ENCODE measurements around the gene POLD4.

The POLD4 gene

GRCh38 chr11:67389477-67389876 is 36.1 kb upstream of the POLD4 start:
- in situ Hi-C loops (cut with MboI; ENCODE audit: low sequenced_read_pairs) = no loop called here

- in situ Hi-C loops (cut with MboI; ENCODE audit: low sequenced_read_pairs) = no loop called here
These were observed 34.2 kb upstream of the POLD4 start for GRCh38 chr11:67387518-67387917.

- in situ Hi-C loops (cut with MboI; ENCODE audit: low sequenced_read_pairs) = no loop called here
These were observed 33.7 kb upstream of the POLD4 start for GRCh38 chr11:67387069-67387468.

- in situ Hi-C loops (cut with MboI; ENCODE audit: low sequenced_read_pairs) = no loop called here
These were observed 31.6 kb upstream of the POLD4 start for GRCh38 chr11:67384851-67385366.

- in situ Hi-C loops (cut with MboI; ENCODE audit: low sequenced_read_pairs) = no loop called here
These were observed 29.2 kb upstream of the POLD4 start for GRCh38 chr11:67382276-67383136.

GRCh38 chr11:67381244-67381972 is 28.1 kb upstream of the POLD4 start:
- in situ Hi-C loops (cut with MboI; ENCODE audit: low sequenced_read_pairs) = no loop called here

GRCh38 chr11:67379061-67380058 is 26.0 kb upstream of the POLD4 start:
- in situ Hi-C loops (cut with MboI; ENCODE audit: low sequenced_read_pairs) = no loop called here

GRCh38 chr11:67378544-67378943 is 25.2 kb upstream of the POLD4 start:
- in situ Hi-C loops (cut with MboI; ENCODE audit: low sequenced_read_pairs) = no loop called here

- in situ Hi-C loops (cut with MboI; ENCODE audit: low sequenced_read_pairs) = no loop called here
These were observed 23.8 kb upstream of the POLD4 start for GRCh38 chr11:67376873-67377808.

GRCh38 chr11:67376063-67376820 is 22.9 kb upstream of the POLD4 start:
- in situ Hi-C loops (cut with MboI; ENCODE audit: low sequenced_read_pairs) = no loop called here

- in situ Hi-C loops (cut with MboI; ENCODE audit: low sequenced_read_pairs) = no loop called here
These were observed 22.1 kb upstream of the POLD4 start for GRCh38 chr11:67375320-67376055.

GRCh38 chr11:67374571-67375281 is 21.4 kb upstream of the POLD4 start:
- in situ Hi-C loops (cut with MboI; ENCODE audit: low sequenced_read_pairs) = no loop called here

- in situ Hi-C loops (cut with MboI; ENCODE audit: low sequenced_read_pairs) = no loop called here
These were observed 20.6 kb upstream of the POLD4 start for GRCh38 chr11:67373648-67374570.

- in situ Hi-C loops (cut with MboI; ENCODE audit: low sequenced_read_pairs) = no loop called here
These were observed 19.8 kb upstream of the POLD4 start, which contains the start of gene CLCF1 for GRCh38 chr11:67372993-67373647. Gene CLCF1 (minus strand): TSS chr11:67373598. CDS start chr11:67373539, 59 bp downstream.

GRCh38 chr11:67372321-67372992 is 19.1 kb upstream of the POLD4 start:
- in situ Hi-C loops (cut with MboI; ENCODE audit: low sequenced_read_pairs) = no loop called here
